HFF-Myc (cell line): ENCODE results near the gene LHPP.

ENCODE experiments used
- DNase-seq: peaks from one replicate; pipeline ENCODE4 v3.0.0-alpha.2; 2011; ENCODE audit warnings: low read depth; ENCODE audit errors: extremely low read depth
- H3K4me3 ChIP-seq: replicated peaks from 2 replicates; pipeline ENCODE4 v1.5.1; 2011; ENCODE audit warnings: low read depth, mild to moderate bottlenecking, control low read depth, low read length
- TF ChIP-seq, protein P1 (sequence below): IDR thresholded peaks from 2 replicates; pipeline ENCODE4 v1.5.1; 2012; ENCODE audit warnings: mild to moderate bottlenecking, low read depth, low read length, control low read depth; ENCODE audit errors: missing control alignments

LHPP gene

DNA sequence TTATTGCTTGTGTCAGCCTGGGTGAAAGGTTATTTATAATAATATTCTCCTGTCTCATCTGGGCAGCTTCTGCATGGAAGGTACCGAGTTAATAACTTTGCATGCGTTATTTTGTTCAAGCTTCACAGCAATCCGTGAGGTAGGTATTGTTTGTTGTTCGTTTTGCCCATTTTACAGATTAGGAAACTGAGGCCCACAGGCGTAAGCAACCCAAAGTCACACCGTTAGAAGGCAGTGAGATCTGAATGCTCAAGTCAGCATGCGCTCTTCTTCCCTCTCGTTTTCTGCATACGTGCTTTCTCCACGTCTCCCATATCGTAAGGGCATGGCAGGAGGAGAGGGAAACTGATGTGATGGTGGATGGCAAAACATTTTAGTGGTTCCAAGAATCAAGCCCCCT lies 34.1 kb downstream of the LHPP start:
- no peak for DNase-seq
- TF ChIP-seq, protein P1, sequence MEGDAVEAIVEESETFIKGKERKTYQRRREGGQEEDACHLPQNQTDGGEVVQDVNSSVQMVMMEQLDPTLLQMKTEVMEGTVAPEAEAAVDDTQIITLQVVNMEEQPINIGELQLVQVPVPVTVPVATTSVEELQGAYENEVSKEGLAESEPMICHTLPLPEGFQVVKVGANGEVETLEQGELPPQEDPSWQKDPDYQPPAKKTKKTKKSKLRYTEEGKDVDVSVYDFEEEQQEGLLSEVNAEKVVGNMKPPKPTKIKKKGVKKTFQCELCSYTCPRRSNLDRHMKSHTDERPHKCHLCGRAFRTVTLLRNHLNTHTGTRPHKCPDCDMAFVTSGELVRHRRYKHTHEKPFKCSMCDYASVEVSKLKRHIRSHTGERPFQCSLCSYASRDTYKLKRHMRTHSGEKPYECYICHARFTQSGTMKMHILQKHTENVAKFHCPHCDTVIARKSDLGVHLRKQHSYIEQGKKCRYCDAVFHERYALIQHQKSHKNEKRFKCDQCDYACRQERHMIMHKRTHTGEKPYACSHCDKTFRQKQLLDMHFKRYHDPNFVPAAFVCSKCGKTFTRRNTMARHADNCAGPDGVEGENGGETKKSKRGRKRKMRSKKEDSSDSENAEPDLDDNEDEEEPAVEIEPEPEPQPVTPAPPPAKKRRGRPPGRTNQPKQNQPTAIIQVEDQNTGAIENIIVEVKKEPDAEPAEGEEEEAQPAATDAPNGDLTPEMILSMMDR: no peak
- no peak overlapping the region for H3K4me3 ChIP-seq

DNA sequence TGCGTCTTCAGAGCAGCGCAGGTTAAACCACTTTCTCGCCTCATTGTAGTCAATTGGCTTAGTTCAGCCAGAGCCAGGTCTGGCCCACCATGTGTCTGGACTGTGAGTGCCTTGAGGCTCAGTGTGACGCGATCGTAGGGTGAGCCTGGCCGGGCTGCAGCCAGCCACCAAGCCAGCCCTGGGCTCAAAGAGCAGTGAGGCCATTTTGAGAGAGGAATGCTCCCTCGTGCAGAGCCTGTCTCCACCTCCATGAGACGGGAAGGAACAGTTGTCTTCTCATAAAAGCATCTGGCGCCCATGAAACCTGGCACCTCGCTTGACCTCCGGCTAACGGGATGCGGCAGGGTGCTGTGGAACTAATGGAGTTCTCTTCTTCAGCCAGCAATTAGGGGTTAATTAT lies 34.5 kb downstream of the LHPP start:
- TF ChIP-seq, protein P1: no peak
- no peak for DNase-seq
- H3K4me3 ChIP-seq: no peak overlapping the region

- H3K4me3 ChIP-seq: no peak overlapping the region
- TF ChIP-seq, protein P1: no peak
- no peak for DNase-seq
Observed at GRCh38 chr10:124496620-124497019, 35.0 kb downstream of the LHPP start.

DNA sequence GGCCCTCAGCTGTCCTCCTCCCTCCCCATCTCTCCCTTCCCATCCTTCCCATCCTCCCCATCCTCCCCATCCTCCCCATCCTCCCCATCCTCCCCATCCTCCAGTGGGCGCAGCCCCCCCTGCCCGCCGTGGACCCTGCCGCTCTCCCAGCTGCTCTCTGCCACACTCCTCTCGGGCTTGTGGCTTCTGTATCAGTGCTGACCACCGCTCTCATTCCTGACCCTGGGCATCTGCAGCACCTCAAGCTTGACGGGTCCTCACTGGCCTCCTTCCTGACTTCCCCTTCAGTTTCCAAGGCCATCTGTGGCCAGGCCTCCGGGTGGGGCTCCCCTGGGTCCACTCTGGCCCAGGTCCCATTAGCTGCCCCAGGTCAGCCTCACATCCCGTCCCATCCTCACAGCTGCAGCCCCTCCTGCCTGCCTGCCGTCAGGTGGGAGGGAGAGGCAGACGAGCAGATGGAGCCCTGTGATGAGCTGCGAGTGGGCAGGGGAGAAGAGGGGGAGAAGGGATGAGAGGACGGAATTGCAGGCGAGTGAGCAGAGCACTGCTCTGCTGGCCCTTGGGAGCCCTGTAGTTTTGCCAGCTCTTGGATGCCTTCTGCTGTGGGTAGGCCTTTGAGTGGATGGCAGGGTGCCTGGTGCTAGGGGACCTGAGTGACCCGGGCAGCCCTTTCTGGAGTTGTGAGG lies 35.7 kb downstream of the LHPP start:
- TF ChIP-seq, protein P1: no peak
- DNase-seq: no peak

DNA sequence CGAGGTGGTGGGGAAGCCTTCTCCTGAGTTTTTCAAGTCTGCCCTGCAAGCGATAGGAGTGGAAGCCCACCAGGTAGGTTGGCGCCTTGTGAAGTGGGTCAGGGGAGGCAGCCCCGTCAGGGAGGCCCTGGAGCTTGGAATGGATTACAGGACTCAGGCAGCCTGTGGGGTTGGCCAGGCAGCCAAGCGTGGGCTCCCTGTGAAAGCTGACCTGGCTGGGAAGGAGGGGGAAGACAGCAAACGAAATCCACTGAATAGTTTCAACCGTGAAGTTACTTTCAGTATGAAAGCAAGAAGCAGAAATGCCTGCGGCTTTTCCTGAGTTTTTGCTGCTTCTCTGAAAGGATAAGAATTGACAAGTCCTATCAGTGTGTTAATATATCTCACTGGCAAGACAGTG lies 36.4 kb downstream of the LHPP start:
- no peak overlapping the region for H3K4me3 ChIP-seq
- DNase-seq: no peak
- TF ChIP-seq, protein P1: no peak

More for the DNA sequence above, 35.7 kb downstream of the LHPP start:
- no peak overlapping the region for H3K4me3 ChIP-seq

- TF ChIP-seq, protein P1: no peak
- DNase-seq: no peak
- no peak overlapping the region for H3K4me3 ChIP-seq
Observed at GRCh38 chr10:124500757-124501156, 39.1 kb downstream of the LHPP start.

- DNase-seq: no peak
- no peak overlapping the region for H3K4me3 ChIP-seq
- TF ChIP-seq, protein P1: no peak
Observed at GRCh38 chr10:124504711-124505110, 43.1 kb downstream of the LHPP start.
